CD8-positive, alpha-beta memory T cell (primary cell): ENCODE measurements around the gene TRPM3. TPM values are rescaled to one million over a fixed set of nuclear protein-coding genes. Genes with fewer than 3 reads are reported as not detected.

Experiments
- CTCF ChIA-PET: fragments of 350-600 bp; sonication (Branson Sonifier 250); formaldehyde crosslinking; loops from one replicate; lab custom pipeline; 2021; ENCODE audit warnings: antibody characterized with exemption; lab: Charles Lee
- POLR2A ChIA-PET: fragments of 350-600 bp; sonication (Branson Sonifier 250); formaldehyde crosslinking; loops from one replicate; lab custom pipeline; 2021; ENCODE audit warnings: antibody characterized with exemption; lab: Charles Lee
- DNase-seq, 5 donors: peaks; one replicate each; pipeline versions ENCODE4 v3.0.0 to v3.0.0-alpha.2; 2020 to 2022; ENCODE audit warnings: mixed read lengths in 1 of 5
- H3K27ac ChIP-seq: one replicate; pipeline ENCODE4 v1.7.0; 2013; ENCODE audit warnings: low read depth, mild to moderate bottlenecking, low read length, moderate library complexity
- H3K27me3 ChIP-seq: 2 replicates; pipeline ENCODE4 v1.7.0; 2013; ENCODE audit warnings: low read length, mild to moderate bottlenecking; ENCODE audit not compliant: insufficient read depth, poor library complexity, severe bottlenecking
- H3K36me3 ChIP-seq: 2 replicates; pipeline ENCODE4 v1.7.0; 2013; ENCODE audit warnings: mild to moderate bottlenecking, low read length, moderate library complexity; ENCODE audit not compliant: insufficient read depth
- H3K4me1 ChIP-seq: 2 replicates; pipeline ENCODE4 v1.7.0; 2013; ENCODE audit warnings: mild to moderate bottlenecking, low read length, moderate library complexity; ENCODE audit not compliant: insufficient read depth
- H3K4me3 ChIP-seq: 2 replicates; pipeline ENCODE4 v1.7.0; 2013; ENCODE audit warnings: mild to moderate bottlenecking, low read length
- H3K9me3 ChIP-seq: 2 replicates; pipeline ENCODE4 v1.7.0; 2013; ENCODE audit warnings: mild to moderate bottlenecking, low read length
- H3K27ac Mint-ChIP-seq, 8 donors: one replicate each; pipeline ENCODE4 v1.8.0; 2020 to 2021; ENCODE audit warnings: mixed read lengths in 8 of 8, mild to moderate bottlenecking in 6 of 8, inconsistent platforms in 3 of 8, moderate library complexity in 3 of 8
- H3K27me3 Mint-ChIP-seq, 2 donors: one replicate each; pipeline ENCODE4 v1.8.0; 2020 to 2021; ENCODE audit warnings: mixed read lengths in 2 of 2, mild to moderate bottlenecking in 1 of 2, moderate library complexity in 1 of 2
- H3K36me3 Mint-ChIP-seq, 3 donors: one replicate each; pipeline ENCODE4 v1.8.0; 2020 to 2021; ENCODE audit warnings: mixed read lengths in 3 of 3, inconsistent platforms in 1 of 3, mild to moderate bottlenecking in 1 of 3
- H3K4me1 Mint-ChIP-seq, 3 donors: one replicate each; pipeline ENCODE4 v1.8.0; 2020 to 2021; ENCODE audit warnings: mixed read lengths in 3 of 3, inconsistent platforms in 1 of 3, mild to moderate bottlenecking in 1 of 3
- H3K4me3 Mint-ChIP-seq, 7 donors: one replicate each; pipeline ENCODE4 v1.8.0; 2020 to 2021; ENCODE audit warnings: mixed read lengths in 7 of 7, mild to moderate bottlenecking in 6 of 7, moderate library complexity in 4 of 7, inconsistent platforms in 2 of 7
- H3K9me3 Mint-ChIP-seq, 5 donors: one replicate each; pipeline ENCODE4 v1.8.0; 2020 to 2022; ENCODE audit warnings: mixed read lengths in 5 of 5, mild to moderate bottlenecking in 3 of 5, moderate library complexity in 2 of 5, inconsistent platforms in 1 of 5
- polyA plus RNA-seq: library from polyadenylated mRNA; unstranded; fragments of 300-500 nt; fragmentation: Illumina TruSeq; gene quantifications from one replicate; pipeline ENCODE4 v1.2.3, GENCODE V29; 2021
- total RNA-seq, 2 experiments: library from RNA; stranded (reverse); gene quantifications; one replicate each; pipeline ENCODE4 v1.2.3, GENCODE V29; 2021

The TRPM3 gene
- total and polyA plus RNA-seq, 3 experiments from 2014 or later: not detected

DNA sequence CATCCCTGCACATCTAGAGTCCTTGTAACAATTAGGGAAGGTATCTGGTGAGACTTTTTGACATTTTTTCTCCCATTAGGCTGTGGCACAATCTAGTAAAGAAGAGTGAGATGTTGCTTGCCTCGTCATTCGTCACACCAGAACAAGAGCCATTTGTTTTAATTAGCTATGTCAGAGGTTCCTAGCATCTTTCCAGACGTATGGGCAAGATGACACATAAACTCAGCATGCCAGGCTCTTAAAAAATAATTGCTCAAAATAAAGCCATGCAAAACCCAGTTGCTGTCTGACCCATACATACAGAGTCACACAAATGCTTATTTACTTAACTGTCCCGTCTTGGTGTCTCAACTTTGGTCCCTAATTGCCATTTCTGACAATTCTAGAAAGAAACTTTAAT lies 125.9 kb downstream of the TRPM3 start:
- CTCF ChIA-PET: no interaction called here
- POLR2A ChIA-PET: no interaction called here
- Histone ChIP-seq H3K4me3 (no peak overlapping the region), H3K36me3 (no peaks in the 10 kb centered on the region), H3K27me3 (no peaks in the 10 kb centered on the region), H3K4me1 (no peaks in the 10 kb centered on the region), H3K27ac (no peak overlapping the region), H3K9me3 (no peaks in the 10 kb centered on the region)
- no peak for DNase-seq
- Mint-ChIP-seq H3K27me3 (peaks cover 0 to 4% of the 10 kb centered on the region in 2 donors), H3K4me3 (no peak overlapping the region), H3K27ac (no peak overlapping the region), H3K36me3 (no peaks in the 10 kb centered on the region), H3K4me1 (no peaks in the 10 kb centered on the region), H3K9me3 (peaks cover 0 to 6% (median 0%) of the 10 kb centered on the region in 5 donors)

DNA sequence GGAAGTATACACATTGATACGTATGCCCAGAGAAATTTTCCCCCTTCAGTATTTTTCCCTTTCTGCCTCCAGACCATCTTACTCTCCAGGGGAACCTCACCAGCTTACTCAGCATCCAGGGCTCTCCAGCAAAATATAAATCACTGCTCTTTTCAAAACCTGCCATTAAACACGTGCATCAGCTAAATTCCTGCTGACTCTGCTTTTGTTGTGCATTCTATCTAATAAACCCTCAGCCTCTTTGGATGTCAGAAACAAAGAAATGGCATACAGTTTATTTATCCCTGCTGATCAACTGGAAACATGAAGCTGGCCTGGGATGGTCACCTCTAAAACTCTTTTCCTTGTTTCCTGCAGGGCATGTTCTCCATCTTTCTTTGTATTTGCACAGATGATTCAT lies 126.8 kb downstream of the TRPM3 start:
- Histone ChIP-seq H3K27ac (no peak overlapping the region), H3K36me3 (no peaks in the 10 kb centered on the region), H3K4me1 (no peaks in the 10 kb centered on the region), H3K27me3 (no peaks in the 10 kb centered on the region), H3K9me3 (no peaks in the 10 kb centered on the region), H3K4me3 (no peak overlapping the region)
- no peak overlapping the region for H3K4me3 Mint-ChIP-seq
- H3K27me3 Mint-ChIP-seq: peaks cover 0 to 4% of the 10 kb centered on the region in 2 donors
- peaks cover 0 to 6% (median 0%) of the 10 kb centered on the region in 5 donors for H3K9me3 Mint-ChIP-seq
- ChIA-PET POLR2A (no interaction called here), CTCF (no interaction called here)
- DNase-seq: no peak
- no peaks in the 10 kb centered on the region for H3K36me3 Mint-ChIP-seq
- no peaks in the 10 kb centered on the region for H3K4me1 Mint-ChIP-seq
- no peak overlapping the region for H3K27ac Mint-ChIP-seq

DNA sequence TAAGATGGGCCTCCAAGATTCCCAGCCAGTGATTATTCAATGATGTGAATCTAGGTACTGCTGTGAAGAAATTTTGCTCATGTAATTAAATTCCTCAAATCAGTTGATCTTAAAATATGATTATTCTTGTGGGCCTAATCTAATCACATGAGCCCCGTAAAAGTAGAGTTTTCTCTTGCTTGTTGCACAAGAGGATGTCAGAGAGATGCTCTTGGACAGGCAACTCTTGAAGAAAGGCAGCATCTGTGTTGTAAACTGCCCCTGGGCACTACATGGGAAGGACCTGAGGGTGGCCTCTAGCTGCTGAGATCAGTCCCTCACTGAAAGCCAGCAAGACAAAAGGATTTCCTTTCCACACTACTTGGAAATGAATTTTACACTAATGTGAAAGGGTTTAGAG lies 132.9 kb downstream of the TRPM3 start:
- Histone ChIP-seq H3K27me3 (no peaks in the 10 kb centered on the region), H3K27ac (no peak overlapping the region), H3K9me3 (no peaks in the 10 kb centered on the region), H3K36me3 (no peaks in the 10 kb centered on the region), H3K4me1 (no peaks in the 10 kb centered on the region), H3K4me3 (no peak overlapping the region)
- CTCF ChIA-PET: no interaction called here
- POLR2A ChIA-PET: no interaction called here
- DNase-seq: no peak
- no peak overlapping the region for H3K27ac Mint-ChIP-seq
- H3K36me3 Mint-ChIP-seq: no peaks in the 10 kb centered on the region
- no peak overlapping the region for H3K4me3 Mint-ChIP-seq
- no peaks in the 10 kb centered on the region for H3K27me3 Mint-ChIP-seq
- no peaks in the 10 kb centered on the region for H3K4me1 Mint-ChIP-seq
- H3K9me3 Mint-ChIP-seq: peaks cover 0 to 11% (median 3%) of the 10 kb centered on the region in 5 donors

DNA sequence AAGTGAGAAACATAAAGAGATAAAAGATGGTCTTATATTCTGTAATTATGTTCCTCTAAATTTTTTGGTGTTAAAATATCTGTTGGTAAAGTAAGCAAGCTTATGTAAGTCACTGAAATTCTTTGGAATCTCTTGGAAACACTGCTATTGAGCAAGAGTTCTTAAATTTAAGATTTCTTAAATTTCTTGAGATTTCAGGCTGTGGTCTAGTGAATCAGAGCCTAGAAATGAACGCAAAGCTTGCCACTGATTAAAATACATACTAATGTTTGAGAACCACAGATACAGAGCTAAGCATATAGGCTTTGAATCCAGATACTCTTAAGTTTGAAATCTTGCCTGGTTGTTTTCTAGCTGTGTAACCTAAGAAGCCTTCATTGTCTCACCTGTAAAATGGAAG lies 133.4 kb downstream of the TRPM3 start:
- Histone ChIP-seq H3K9me3 (no peaks in the 10 kb centered on the region), H3K4me3 (no peak overlapping the region), H3K27ac (no peak overlapping the region), H3K36me3 (no peaks in the 10 kb centered on the region), H3K27me3 (no peaks in the 10 kb centered on the region), H3K4me1 (no peaks in the 10 kb centered on the region)
- ChIA-PET CTCF (no interaction called here), POLR2A (no interaction called here)
- Mint-ChIP-seq H3K27ac (no peak overlapping the region), H3K9me3 (peaks cover 2 to 13% (median 3%) of the 10 kb centered on the region in 5 donors), H3K4me1 (no peaks in the 10 kb centered on the region), H3K27me3 (no peaks in the 10 kb centered on the region), H3K36me3 (no peaks in the 10 kb centered on the region), H3K4me3 (no peak overlapping the region)
- no peak for DNase-seq

DNA sequence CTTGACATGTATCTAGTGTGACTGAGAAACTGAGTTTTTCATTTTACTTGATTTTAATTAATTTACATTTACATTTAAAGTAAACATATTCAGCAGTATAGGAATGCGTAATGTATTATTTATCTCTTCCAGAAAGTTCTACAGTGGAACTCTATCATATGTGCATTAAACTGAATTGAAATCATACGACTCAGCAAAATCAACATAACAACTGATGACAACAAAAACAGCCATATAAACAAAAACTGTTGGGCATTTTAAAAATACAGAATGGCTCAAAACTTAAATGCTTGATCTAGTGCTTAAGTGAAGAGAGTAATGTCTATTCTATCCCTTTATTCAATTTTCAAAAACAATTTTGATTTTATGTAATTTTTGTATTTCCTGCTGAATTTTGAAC lies 134.4 kb downstream of the TRPM3 start:
- ChIA-PET POLR2A (no interaction called here), CTCF (no interaction called here)
- Histone ChIP-seq H3K9me3 (no peaks in the 10 kb centered on the region), H3K27ac (no peak overlapping the region), H3K27me3 (no peaks in the 10 kb centered on the region), H3K4me3 (no peak overlapping the region), H3K36me3 (no peaks in the 10 kb centered on the region), H3K4me1 (no peaks in the 10 kb centered on the region)
- Mint-ChIP-seq H3K4me1 (no peaks in the 10 kb centered on the region), H3K4me3 (no peak overlapping the region), H3K27ac (no peak overlapping the region), H3K27me3 (no peaks in the 10 kb centered on the region), H3K9me3 (peaks cover 0 to 14% (median 3%) of the 10 kb centered on the region in 5 donors), H3K36me3 (no peaks in the 10 kb centered on the region)
- DNase-seq: no peak

DNA sequence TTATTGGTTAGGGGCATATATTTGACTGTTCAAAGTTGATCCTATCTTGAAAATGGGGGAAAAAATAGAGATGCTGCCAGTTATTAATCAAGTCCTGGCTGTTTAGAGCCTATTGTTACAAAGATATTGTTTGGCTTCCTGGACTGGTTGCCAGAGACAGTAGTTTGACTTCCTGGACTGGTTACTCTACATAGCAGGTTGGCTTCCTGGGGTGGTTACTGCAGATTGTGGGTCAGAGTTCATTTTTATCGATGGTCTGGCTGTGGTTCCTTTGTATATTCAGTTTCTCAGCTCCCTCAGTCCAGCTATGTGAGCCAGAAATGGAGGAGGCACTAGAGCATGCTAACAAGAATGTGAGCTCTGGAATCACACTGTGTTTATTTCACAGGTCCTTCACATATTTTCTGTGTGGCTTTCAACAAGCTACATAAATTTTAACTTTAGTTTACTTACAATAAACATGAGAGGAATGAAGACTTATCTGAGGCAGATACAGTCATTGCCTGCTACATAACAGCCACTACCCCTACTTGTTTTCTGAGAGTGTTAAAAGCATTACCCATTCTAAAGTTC lies 137.6 kb downstream of the TRPM3 start:
- H3K9me3 ChIP-seq: no peaks in the 10 kb centered on the region
- no peak overlapping the region for H3K4me3 Mint-ChIP-seq
- peaks cover 0 to 1% of the 10 kb centered on the region in 2 donors for H3K27me3 Mint-ChIP-seq
- H3K27ac Mint-ChIP-seq: no peak overlapping the region
- no peaks in the 10 kb centered on the region for H3K4me1 ChIP-seq
- no peak overlapping the region for H3K27ac ChIP-seq
- peaks cover 0 to 14% (median 3%) of the 10 kb centered on the region in 5 donors for H3K9me3 Mint-ChIP-seq
- no peaks in the 10 kb centered on the region for H3K36me3 ChIP-seq
- H3K27me3 ChIP-seq: no peaks in the 10 kb centered on the region
- no peaks in the 10 kb centered on the region for H3K36me3 Mint-ChIP-seq
- ChIA-PET POLR2A (no interaction called here), CTCF (no interaction called here)
- no peak for DNase-seq
- H3K4me3 ChIP-seq: no peak overlapping the region
- no peaks in the 10 kb centered on the region for H3K4me1 Mint-ChIP-seq

DNA sequence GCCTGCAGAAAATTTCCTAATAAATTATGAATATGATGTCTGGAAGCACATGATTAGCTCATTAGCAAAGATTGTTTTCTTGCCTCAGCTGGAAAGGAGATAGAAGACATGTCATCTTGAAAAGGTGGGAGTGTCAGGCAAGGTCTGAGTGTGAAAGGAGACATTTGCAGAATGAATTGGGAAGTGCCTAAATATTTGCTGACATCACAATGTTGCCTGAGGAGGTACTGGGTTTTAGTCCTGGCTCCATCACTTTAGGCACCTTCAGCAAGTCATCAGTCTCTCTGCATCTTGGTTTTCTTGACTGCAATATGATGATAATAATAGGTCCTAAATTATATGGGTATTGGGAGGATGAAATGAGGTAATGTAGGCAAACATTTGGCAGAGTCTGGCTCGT lies 140.1 kb downstream of the TRPM3 start:
- Mint-ChIP-seq H3K4me3 (no peak overlapping the region), H3K27ac (no peak overlapping the region), H3K27me3 (peaks cover 0 to 5% of the 10 kb centered on the region in 2 donors), H3K9me3 (peaks cover 0 to 14% (median 3%) of the 10 kb centered on the region in 5 donors), H3K36me3 (no peaks in the 10 kb centered on the region), H3K4me1 (no peaks in the 10 kb centered on the region)
- DNase-seq: no peak
- H3K27ac ChIP-seq: no peak overlapping the region
- no peaks in the 10 kb centered on the region for H3K36me3 ChIP-seq
- no peaks in the 10 kb centered on the region for H3K9me3 ChIP-seq
- CTCF ChIA-PET: no interaction called here
- no peak overlapping the region for H3K4me3 ChIP-seq
- no peaks in the 10 kb centered on the region for H3K27me3 ChIP-seq
- POLR2A ChIA-PET: no interaction called here
- no peaks in the 10 kb centered on the region for H3K4me1 ChIP-seq

DNA sequence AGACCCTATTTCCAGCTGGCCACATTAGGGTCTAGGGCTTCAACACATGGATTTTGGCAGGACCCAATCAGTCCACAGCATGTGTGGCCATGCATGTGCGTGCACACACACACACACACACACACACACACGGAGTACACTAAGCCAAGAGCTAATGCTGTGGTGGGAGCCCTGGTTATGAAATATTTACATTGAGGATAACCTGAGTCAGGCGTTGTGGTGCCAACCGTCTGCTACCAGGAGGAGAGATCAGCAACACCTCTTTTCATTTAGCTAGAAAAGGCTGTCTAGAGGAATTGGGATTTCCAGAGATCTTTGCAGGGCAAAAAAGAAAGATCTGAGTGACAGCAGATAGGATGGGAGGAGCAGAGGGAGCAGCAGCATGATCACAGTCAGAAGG lies 141.5 kb downstream of the TRPM3 start:
- peaks cover 0 to 13% (median 3%) of the 10 kb centered on the region in 5 donors for H3K9me3 Mint-ChIP-seq
- CTCF ChIA-PET: no interaction called here
- H3K27ac Mint-ChIP-seq: no peak overlapping the region
- Histone ChIP-seq H3K27me3 (no peaks in the 10 kb centered on the region), H3K4me3 (no peak overlapping the region), H3K4me1 (no peaks in the 10 kb centered on the region), H3K36me3 (no peaks in the 10 kb centered on the region), H3K27ac (no peak overlapping the region), H3K9me3 (no peaks in the 10 kb centered on the region)
- POLR2A ChIA-PET: no interaction called here
- no peaks in the 10 kb centered on the region for H3K36me3 Mint-ChIP-seq
- DNase-seq: no peak
- no peak overlapping the region for H3K4me3 Mint-ChIP-seq
- no peaks in the 10 kb centered on the region for H3K4me1 Mint-ChIP-seq
- H3K27me3 Mint-ChIP-seq: peaks cover 0 to 5% of the 10 kb centered on the region in 2 donors
